HepG2 (cell line): ENCODE measurements around the gene TRPM1. TPM values are rescaled to one million over a fixed set of nuclear protein-coding genes. Genes with fewer than 3 reads are reported as not detected.

Experiments
- ATAC-seq: fragments of 200-7000 bp; cut with Tn5 transposase; 3 replicates; pipeline ENCODE4 v1.9.1; 2020; ENCODE audit warnings: mild to moderate bottlenecking, moderate library complexity
- BruUV-seq: library from RNA; stranded (reverse); fragments of 400-500 nt; replicated peaks from 2 replicates; lab custom pipeline; 2021; lab: Mats Ljungman, UMichigan
- CTCF ChIA-PET: fragments of 300-600 bp; formaldehyde crosslinking; extraction: SDS; loops from one replicate; lab custom pipeline; 2021; ENCODE audit warnings: low total read pairs, inconsistent platforms, low intra/inter-chr PET ratio; lab: Yijun Ruan, JAX
- POLR2A ChIA-PET: fragments of 350-600 bp; sonication (Branson Sonifier 250); formaldehyde crosslinking; loops from one replicate; lab custom pipeline; 2020; ENCODE audit warnings: antibody characterized with exemption, inconsistent platforms; lab: Yijun Ruan, JAX
- DNase-seq: peaks from one replicate; pipeline ENCODE4 v3.0.0-alpha.2; 2015; ENCODE audit warnings: low spot score
- FAIRE-seq: peaks from 3 replicates; lab custom pipeline; 2011; peaks lifted over from hg19 to GRCh38; lab: Jason Lieb, UNC
- H2AFZ ChIP-seq: one replicate; pipeline ENCODE4 v1.6.1; 2011; ENCODE audit warnings: low read length, inconsistent platforms
- H3K27ac ChIP-seq: fragments of 300-600 bp; 3 replicates; pipeline ENCODE4 v1.8.0; 2011; ENCODE audit warnings: mixed run types, mild to moderate bottlenecking, mixed read lengths, low read length, inconsistent platforms; ENCODE audit not compliant: insufficient read depth; ENCODE audit errors: extremely low read length
- H3K27me3 ChIP-seq, 2 experiments: fragments of 200-600 bp in 1 of 2; 2 replicates in 1 of 2; 3 replicates in 1 of 2; pipeline versions ENCODE4 v1.6.0 to v1.8.0; 2011; ENCODE audit warnings: low read length in 2 of 2, mild to moderate bottlenecking in 2 of 2, moderate library complexity in 2 of 2, inconsistent platforms in 1 of 2; ENCODE audit not compliant: insufficient read depth in 2 of 2, control insufficient read depth in 1 of 2
- H3K36me3 ChIP-seq, 2 experiments: fragments of 200-600 bp in 1 of 2; replicated peaks in 1 of 2; 2 replicates in 1 of 2; 3 replicates in 1 of 2; pipeline versions ENCODE4 v1.5.1 to v1.8.0; 2011; ENCODE audit warnings: low read length in 2 of 2, inconsistent platforms in 1 of 2; ENCODE audit not compliant: insufficient read depth in 2 of 2, control insufficient read depth in 1 of 2
- H3K4me1 ChIP-seq: 2 replicates; pipeline ENCODE4 v1.5.1; 2012; ENCODE audit warnings: low read length, inconsistent platforms; ENCODE audit not compliant: insufficient read depth
- H3K4me2 ChIP-seq: 2 replicates; pipeline ENCODE4 v1.6.0; 2011; ENCODE audit warnings: low read depth, low read length, inconsistent platforms
- H3K4me3 ChIP-seq, 3 experiments: fragments of 200-600 bp in 1 of 3; sonication (generic), shearing (Covaris generic) in 1 of 3; replicated peaks in 1 of 3; 2 replicates each; pipeline ENCODE4 v1.5.1; 2011 to 2016; ENCODE audit warnings: low read length in 3 of 3, inconsistent platforms in 2 of 3, low read depth in 2 of 3, mild to moderate bottlenecking in 2 of 3, control low read depth in 1 of 3, mixed read lengths in 1 of 3; ENCODE audit not compliant: insufficient read depth in 1 of 3
- H3K79me2 ChIP-seq: one replicate; pipeline ENCODE4 v1.6.1; 2011; ENCODE audit warnings: low read length, inconsistent platforms; ENCODE audit not compliant: insufficient read depth
- H3K9ac ChIP-seq: 2 replicates; pipeline ENCODE4 v1.6.0; 2011; ENCODE audit warnings: mild to moderate bottlenecking, low read depth, low read length, inconsistent platforms; ENCODE audit not compliant: insufficient read depth
- H3K9me3 ChIP-seq: 2 replicates; pipeline ENCODE4 v1.5.1; 2012; ENCODE audit warnings: mild to moderate bottlenecking, low read length
- H4K20me1 ChIP-seq: 2 replicates; pipeline ENCODE4 v1.6.0; 2011; ENCODE audit warnings: inconsistent platforms, mild to moderate bottlenecking, low read length, moderate library complexity; ENCODE audit not compliant: insufficient read depth
- ARHGAP35 ChIP-seq: sonication (generic); formaldehyde crosslinking; IDR thresholded peaks from 2 replicates; pipeline ENCODE4 v1.9.0; 2022; ENCODE audit warnings: mild to moderate bottlenecking, inconsistent platforms, moderate library complexity, missing genetic modification reagents, borderline replicate concordance
- CHD4 ChIP-seq: fragments of 200-600 bp; sonication (generic); IDR thresholded peaks from 2 replicates; pipeline ENCODE4 v1.7.0; 2017; ENCODE audit warnings: mild to moderate bottlenecking, low read length, borderline replicate concordance
- DR1 ChIP-seq: sonication (generic); formaldehyde crosslinking; IDR thresholded peaks from 2 replicates; pipeline ENCODE4 v1.8.0; 2021; ENCODE audit warnings: mild to moderate bottlenecking, missing genetic modification reagents, inconsistent platforms
- FOXC1 ChIP-seq: sonication (generic); formaldehyde crosslinking; IDR thresholded peaks from 2 replicates; pipeline ENCODE4 v1.8.0; 2022; ENCODE audit warnings: mild to moderate bottlenecking, missing genetic modification reagents, borderline replicate concordance
- FUBP1 ChIP-seq: sonication (generic); formaldehyde crosslinking; IDR thresholded peaks from 2 replicates; pipeline ENCODE4 v1.5.1; 2020; ENCODE audit warnings: missing genetic modification reagents, mild to moderate bottlenecking, borderline replicate concordance
- HDAC6 ChIP-seq: fragments of 200-600 bp; sonication (generic); IDR thresholded peaks from 2 replicates; pipeline ENCODE4 v1.7.0; 2017; ENCODE audit warnings: mild to moderate bottlenecking, antibody characterized with exemption, low read length, low read depth
- NFE2L2 ChIP-seq: fragments of 150-350 bp; IDR thresholded peaks from 2 replicates; pipeline ENCODE4 v1.6.1; 2014; ENCODE audit warnings: low read length
- RXRB ChIP-seq: IDR thresholded peaks from 2 replicates; pipeline ENCODE4 v1.6.1; 2016; ENCODE audit warnings: borderline replicate concordance, missing genetic modification reagents, missing compliant biosample characterization
- SP2 ChIP-seq: sonication (generic); formaldehyde crosslinking; IDR thresholded peaks from 2 replicates; pipeline ENCODE4 v1.5.1; 2020; ENCODE audit warnings: mild to moderate bottlenecking, missing genetic modification reagents
- TAF15 ChIP-seq: fragments of 200-400 bp; formaldehyde crosslinking; IDR thresholded peaks from one replicate; pipeline ENCODE4 v1.6.1; 2018; ENCODE audit warnings: mild to moderate bottlenecking, low read depth, low read length; ENCODE audit not compliant: poor library complexity, severe bottlenecking
- ZC3H13 ChIP-seq: sonication (generic); formaldehyde crosslinking; IDR thresholded peaks from 2 replicates; pipeline ENCODE4 v1.8.1; 2023; ENCODE audit warnings: mild to moderate bottlenecking, missing genetic modification reagents, moderate library complexity
- ZFAT ChIP-seq: sonication (generic); formaldehyde crosslinking; conservative IDR thresholded peaks from 2 replicates; pipeline ENCODE4 v1.8.1; 2023; ENCODE audit warnings: missing genetic modification reagents, inconsistent platforms
- ZNF121 ChIP-seq: sonication (generic); formaldehyde crosslinking; IDR thresholded peaks from 2 replicates; pipeline ENCODE4 v1.5.0; 2020; ENCODE audit warnings: mild to moderate bottlenecking, missing genetic modification reagents
- ZNF138 ChIP-seq: sonication (generic); formaldehyde crosslinking; IDR thresholded peaks from 2 replicates; pipeline ENCODE4 v1.5.0; 2020; ENCODE audit warnings: mild to moderate bottlenecking, low read depth, missing genetic modification reagents
- ZNF839 ChIP-seq: sonication (generic); formaldehyde crosslinking; IDR thresholded peaks from 2 replicates; pipeline ENCODE4 v1.4.0; 2020; ENCODE audit warnings: missing genetic modification reagents, mild to moderate bottlenecking, borderline replicate concordance
- WGBS: methylation state at CpG from one replicate; pipeline ENCODE4 v1.1.6; 2017; ENCODE audit warnings: low lambda C conversion rate; 5-methylcytosine and 5-hydroxymethylcytosine counted together
- in situ Hi-C: cut with HindIII; loops from 2 replicates; pipeline ENCODE4 v1.10.0; 2017; ENCODE audit warnings: low pct_unique_long_range_greater_than_20kb; ENCODE audit not compliant: extremely low pct_ligation_motif_present
- intact Hi-C: fragments of 100-400 bp; cut with micrococcal nuclease; formaldehyde crosslinking; loops from one replicate; pipeline ENCODE4 v1.10.0; 2022; ENCODE audit not compliant: unreplicated experiment
- polyA plus RNA-seq, 8 experiments: library from polyadenylated mRNA; depleted of rRNA in 3 of 8; stranded (reverse) in 7 of 8; unstranded in 1 of 8; fragments of >200 nt; fragmentation: Illumina TruSeq in 4 of 8; extraction: Trizol in 4 of 8; gene quantifications; 2 replicates each; pipeline versions ENCODE4 v1.2.1 to v1.2.3, GENCODE V29; 2011 to 2016; ENCODE audit warnings: low read depth in 4 of 8, missing spikeins in 1 of 8, mixed read lengths in 1 of 8; ENCODE audit not compliant: insufficient read depth in 1 of 8
- total RNA-seq, 5 experiments: library from RNA; depleted of rRNA; stranded (reverse); fragments of >200 nt; fragmentation: Illumina TruSeq; extraction: Trizol; gene quantifications; 2 replicates each; pipeline ENCODE4 v1.2.3, GENCODE V29; 2016; ENCODE audit warnings: low read depth in 1 of 5
- TF ChIP-seq, protein P1 (sequence below): sonication (generic); formaldehyde crosslinking; IDR thresholded peaks from 2 replicates; pipeline ENCODE4 v1.5.1; 2020; ENCODE audit warnings: mild to moderate bottlenecking, missing genetic modification reagents
- TF ChIP-seq, protein P2 (sequence below): sonication (generic); formaldehyde crosslinking; IDR thresholded peaks from 2 replicates; pipeline ENCODE4 v1.5.0; 2020; ENCODE audit warnings: missing genetic modification reagents, mild to moderate bottlenecking, borderline replicate concordance

Gene TRPM1
- total and polyA plus RNA-seq, 2 of the 13 experiments (the other 11 are each of a cell fraction or from before 2014, with no cell fraction given) = not detected

DNA sequence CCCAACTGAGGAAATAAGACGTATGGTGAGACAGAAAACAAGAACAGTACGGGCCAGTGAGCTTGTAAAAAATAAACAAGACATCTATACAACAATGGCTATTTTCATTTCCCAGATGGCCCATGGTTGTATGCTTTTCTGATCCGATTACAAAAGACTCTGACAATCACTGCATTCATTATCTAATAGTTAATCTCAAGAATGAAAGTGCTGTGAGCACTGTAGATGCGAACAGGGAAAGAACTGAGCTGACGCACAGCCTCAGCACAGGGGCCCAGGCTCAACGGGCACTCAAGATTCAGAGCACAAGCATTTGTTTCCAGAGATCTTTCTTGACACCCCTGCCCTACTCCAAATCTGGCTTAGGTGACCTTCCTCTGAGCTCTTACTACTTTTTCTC, 117.0 kb downstream of the TRPM1 start:
- H3K36me3 ChIP-seq = peaks cover 14 to 36% of the 10 kb centered on the region in 2 experiments
- in situ Hi-C loops = loop anchor here (25.0 kb wide), 1 partner anchor 153 kb away; no protein-coding TSS in a partner anchor
- BruUV-seq = no TSS peak
- no peak overlapping the region for H3K27ac ChIP-seq
- no peak overlapping the region for H3K4me3 ChIP-seq
- CTCF ChIA-PET = no interaction called here
- H3K4me2 ChIP-seq = no peak overlapping the region
- TF ChIP-seq ZNF839 (CRISPR knock-in tag) (no peak), NFE2L2 (no peak), ZNF138 (no peak), FOXC1 (no peak), ZFAT (CRISPR knock-in tag) (no peak), CHD4 (no peak), HDAC6 (no peak), ZNF121 (CRISPR knock-in tag) (no peak), SP2 (no peak), ARHGAP35 (CRISPR knock-in tag) (no peak), TAF15 (no peak), ZC3H13 (CRISPR knock-in tag) (no peak), RXRB (CRISPR knock-in tag) (no peak), DR1 (CRISPR knock-in tag) (no peak), FUBP1 (CRISPR knock-in tag) (no peak)
- TF ChIP-seq, protein P1, sequence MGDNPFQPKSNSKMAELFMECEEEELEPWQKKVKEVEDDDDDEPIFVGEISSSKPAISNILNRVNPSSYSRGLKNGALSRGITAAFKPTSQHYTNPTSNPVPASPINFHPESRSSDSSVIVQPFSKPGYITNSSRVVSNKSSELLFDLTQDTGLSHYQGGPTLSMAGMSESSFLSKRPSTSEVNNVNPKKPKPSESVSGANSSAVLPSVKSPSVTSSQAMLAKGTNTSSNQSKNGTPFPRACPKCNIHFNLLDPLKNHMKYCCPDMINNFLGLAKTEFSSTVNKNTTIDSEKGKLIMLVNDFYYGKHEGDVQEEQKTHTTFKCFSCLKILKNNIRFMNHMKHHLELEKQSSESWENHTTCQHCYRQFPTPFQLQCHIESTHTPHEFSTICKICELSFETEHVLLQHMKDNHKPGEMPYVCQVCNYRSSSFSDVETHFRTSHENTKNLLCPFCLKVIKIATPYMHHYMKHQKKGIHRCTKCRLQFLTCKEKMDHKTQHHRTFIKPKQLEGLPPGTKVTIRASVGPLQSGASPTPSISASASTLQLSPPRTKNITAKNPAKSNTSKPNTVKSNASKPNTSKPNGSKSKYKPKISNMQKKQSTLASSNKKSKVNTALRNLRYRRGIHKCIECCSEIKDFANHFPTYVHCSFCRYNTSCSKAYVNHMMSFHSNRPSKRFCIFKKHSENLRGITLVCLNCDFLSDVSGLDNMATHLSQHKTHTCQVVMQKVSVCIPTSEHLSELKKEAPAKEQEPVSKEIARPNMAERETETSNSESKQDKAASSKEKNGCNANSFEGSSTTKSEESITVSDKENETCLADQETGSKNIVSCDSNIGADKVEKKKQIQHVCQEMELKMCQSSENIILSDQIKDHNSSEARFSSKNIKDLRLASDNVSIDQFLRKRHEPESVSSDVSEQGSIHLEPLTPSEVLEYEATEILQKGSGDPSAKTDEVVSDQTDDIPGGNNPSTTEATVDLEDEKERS (CRISPR knock-in tag) = no peak
- TF ChIP-seq, protein P2, sequence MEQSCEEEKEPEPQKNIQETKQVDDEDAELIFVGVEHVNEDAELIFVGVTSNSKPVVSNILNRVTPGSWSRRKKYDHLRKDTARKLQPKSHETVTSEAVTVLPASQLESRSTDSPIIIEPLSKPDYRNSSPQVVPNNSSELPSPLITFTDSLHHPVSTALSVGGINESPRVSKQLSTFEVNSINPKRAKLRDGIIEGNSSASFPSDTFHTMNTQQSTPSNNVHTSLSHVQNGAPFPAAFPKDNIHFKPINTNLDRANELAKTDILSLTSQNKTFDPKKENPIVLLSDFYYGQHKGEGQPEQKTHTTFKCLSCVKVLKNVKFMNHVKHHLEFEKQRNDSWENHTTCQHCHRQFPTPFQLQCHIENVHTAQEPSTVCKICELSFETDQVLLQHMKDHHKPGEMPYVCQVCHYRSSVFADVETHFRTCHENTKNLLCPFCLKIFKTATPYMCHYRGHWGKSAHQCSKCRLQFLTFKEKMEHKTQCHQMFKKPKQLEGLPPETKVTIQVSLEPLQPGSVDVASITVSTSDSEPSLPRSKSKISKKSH (CRISPR knock-in tag) = no peak
- no peak overlapping the region for H3K9ac ChIP-seq
- FAIRE-seq (no peak), ATAC-seq (no peak), DNase-seq (no peak)
- POLR2A ChIA-PET = no interaction called here
- 89% methylated on average over 6 of the region's 6 CpGs for WGBS
- H4K20me1 ChIP-seq = no peaks in the 10 kb centered on the region; the same call in 1 of the 2 replicates
- H3K27me3 ChIP-seq = no peaks in the 10 kb centered on the region
- H3K9me3 ChIP-seq = no peaks in the 10 kb centered on the region
- H2AFZ ChIP-seq = no peak overlapping the region
- H3K4me1 ChIP-seq = peaks cover 50% of the 10 kb centered on the region
- peaks cover 53% of the 10 kb centered on the region for H3K79me2 ChIP-seq
- intact Hi-C loops = no loop called here
